LNCAP (cell line): ENCODE data around the gene TXNDC16.

Experiments
- CTCF ChIP-seq: fragments of 450-650 bp; IDR thresholded peaks from 2 replicates; pipeline ENCODE4 v1.5.1; 2017; ENCODE audit warnings: mild to moderate bottlenecking

Gene TXNDC16

GRCh38 chr14:52552063-52552988, at the start of gene TXNDC16, which contains the start of gene GPR137C:
Gene TXNDC16, minus strand, starts transcription at chr14:52552505. Its CDS starts 8,948 bp downstream, at chr14:52543557.
Gene GPR137C, plus strand, starts transcription at chr14:52552836. Its CDS starts 312 bp downstream, at chr14:52553148.
- TF ChIP-seq CTCF: no peak

- TF ChIP-seq CTCF: no peak
Observed at GRCh38 chr14:52599974-52600373, 47.7 kb upstream of the TXNDC16 start.

- no peak for TF ChIP-seq CTCF
Observed at GRCh38 chr14:52598568-52598967, 46.3 kb upstream of the TXNDC16 start.

- no peak for TF ChIP-seq CTCF
Observed at GRCh38 chr14:52596861-52597260, 44.6 kb upstream of the TXNDC16 start.

GRCh38 chr14:52596320-52596719, 44.0 kb upstream of the TXNDC16 start:
- no peak for TF ChIP-seq CTCF

- no peak for TF ChIP-seq CTCF
Observed at GRCh38 chr14:52590318-52590717, 38.0 kb upstream of the TXNDC16 start.

GRCh38 chr14:52589646-52590045, 37.3 kb upstream of the TXNDC16 start:
- no peak for TF ChIP-seq CTCF
